HG03280 (cell line): ENCODE results near the gene DPF3.

Experiments
- ATAC-seq: cut with Tn5 transposase; IDR thresholded peaks from one replicate; pipeline ENCODE4 v1.9.1; 2021; ENCODE audit warnings: mild to moderate bottlenecking, moderate library complexity; ENCODE audit not compliant: unreplicated experiment

The DPF3 gene

GRCh38 chr14:72845196-72845595 is 48.7 kb downstream of the DPF3 start:
- ATAC-seq = no peak

GRCh38 chr14:72844524-72844923 is 49.4 kb downstream of the DPF3 start:
- no peak for ATAC-seq

- no peak for ATAC-seq
Measured at GRCh38 chr14:72839753-72840607, 53.9 kb downstream of the DPF3 start.

- no peak for ATAC-seq
Measured at GRCh38 chr14:72839351-72839750, 54.5 kb downstream of the DPF3 start.

GRCh38 chr14:72836085-72836484 is 57.8 kb downstream of the DPF3 start:
- no peak for ATAC-seq

GRCh38 chr14:72833174-72833573 is 60.7 kb downstream of the DPF3 start:
- ATAC-seq = no peak

GRCh38 chr14:72830786-72831594 is 62.9 kb downstream of the DPF3 start:
- ATAC-seq = no peak

- no peak for ATAC-seq
Measured at GRCh38 chr14:72830356-72830755, 63.5 kb downstream of the DPF3 start.

GRCh38 chr14:72828604-72829003 is 65.3 kb downstream of the DPF3 start:
- no peak for ATAC-seq

- no peak for ATAC-seq
Measured at GRCh38 chr14:72826039-72826438, 67.9 kb downstream of the DPF3 start.

GRCh38 chr14:72825486-72825885 is 68.4 kb downstream of the DPF3 start:
- no peak for ATAC-seq

- ATAC-seq = no peak
Measured at GRCh38 chr14:72824051-72824450, 69.8 kb downstream of the DPF3 start.

- ATAC-seq = no peak
Measured at GRCh38 chr14:72822946-72823611, 70.8 kb downstream of the DPF3 start.

GRCh38 chr14:72818998-72819397 is 74.9 kb downstream of the DPF3 start:
- no peak for ATAC-seq

GRCh38 chr14:72816287-72816686 is 77.6 kb downstream of the DPF3 start:
- ATAC-seq = no peak

GRCh38 chr14:72815430-72815829 is 78.5 kb downstream of the DPF3 start:
- ATAC-seq = no peak

GRCh38 chr14:72812292-72812851 is 81.5 kb downstream of the DPF3 start:
- no peak for ATAC-seq

- no peak for ATAC-seq
Measured at GRCh38 chr14:72810201-72810600, 83.7 kb downstream of the DPF3 start.

GRCh38 chr14:72809063-72809462 is 84.8 kb downstream of the DPF3 start:
- ATAC-seq = no peak

- no peak for ATAC-seq
Measured at GRCh38 chr14:72808564-72808963, 85.3 kb downstream of the DPF3 start.

- no peak for ATAC-seq
Measured at GRCh38 chr14:72802588-72802946, 91.3 kb downstream of the DPF3 start.
